ENCODE results near the gene PRKCZ. TPM values are rescaled to one million over a fixed set of nuclear protein-coding genes. Genes with fewer than 3 reads are reported as not detected.

PRKCZ gene
- total RNA-seq, 1 donor from 2014 or later = 7.8 TPM

GRCh38 chr1:2188336-2188735 lies 138.1 kb downstream of the PRKCZ start:
- Mint-ChIP-seq H3K4me1 (ENCODE audit: low read depth) (peaks cover 29% of the 10 kb centered on the region), H3K27ac (ENCODE audit: unreplicated experiment) (peak overlapping the region; percentile 54), H3K4me3 (ENCODE audit: unreplicated experiment) (no peak overlapping the region), H3K9me3 (ENCODE audit: low read depth) (no peaks in the 10 kb centered on the region), H3K27me3 (ENCODE audit: low read depth) (no peaks in the 10 kb centered on the region), H3K36me3 (ENCODE audit: low read depth) (peaks cover 5% of the 10 kb centered on the region)
- DNase-seq (ENCODE audit: low spot score) = no peak
- no peak for TF ChIP-seq CTCF (IDR thresholded peaks at IDR 0.05)

GRCh38 chr1:2189459-2190425 lies 139.5 kb downstream of the PRKCZ start:
- Mint-ChIP-seq H3K27me3 (ENCODE audit: low read depth) (no peaks in the 10 kb centered on the region), H3K4me1 (ENCODE audit: low read depth) (peaks cover 33% of the 10 kb centered on the region), H3K4me3 (ENCODE audit: unreplicated experiment) (peak overlapping the region; percentile 78), H3K36me3 (ENCODE audit: low read depth) (peaks cover 3% of the 10 kb centered on the region), H3K27ac (ENCODE audit: unreplicated experiment) (peak overlapping the region; percentile 97), H3K9me3 (ENCODE audit: low read depth) (no peaks in the 10 kb centered on the region)
- no peak for TF ChIP-seq CTCF (IDR thresholded peaks at IDR 0.05)
- DNase-seq (ENCODE audit: low spot score) = no peak

GRCh38 chr1:2190491-2190976 lies 140.3 kb downstream of the PRKCZ start:
- H3K27ac Mint-ChIP-seq (ENCODE audit: unreplicated experiment) = peak overlapping the region; percentile 74
- peaks cover 33% of the 10 kb centered on the region for H3K4me1 Mint-ChIP-seq (ENCODE audit: low read depth)
- H3K9me3 Mint-ChIP-seq (ENCODE audit: low read depth) = no peaks in the 10 kb centered on the region
- peaks cover 1% of the 10 kb centered on the region for H3K36me3 Mint-ChIP-seq (ENCODE audit: low read depth)
- H3K4me3 Mint-ChIP-seq (ENCODE audit: unreplicated experiment) = peak overlapping the region; percentile 78
- no peak for TF ChIP-seq CTCF (IDR thresholded peaks at IDR 0.05)
- H3K27me3 Mint-ChIP-seq (ENCODE audit: low read depth) = no peaks in the 10 kb centered on the region
- DNase-seq (ENCODE audit: low spot score) = no peak

- Mint-ChIP-seq H3K27me3 (ENCODE audit: low read depth) (no peaks in the 10 kb centered on the region), H3K4me1 (ENCODE audit: low read depth) (peaks cover 33% of the 10 kb centered on the region), H3K27ac (ENCODE audit: unreplicated experiment) (peak overlapping the region; percentile 83), H3K36me3 (ENCODE audit: low read depth) (no peaks in the 10 kb centered on the region), H3K4me3 (ENCODE audit: unreplicated experiment) (peak overlapping the region; percentile 57), H3K9me3 (ENCODE audit: low read depth) (no peaks in the 10 kb centered on the region)
- no peak for DNase-seq (ENCODE audit: low spot score)
- TF ChIP-seq CTCF (IDR thresholded peaks at IDR 0.05) = no peak
Measured at GRCh38 chr1:2192031-2192995, 142.1 kb downstream of the PRKCZ start.

Measured in chondrocyte (in vitro differentiated cells).